ENCODE results near the gene USP25.

Gene USP25

GRCh38 chr21:15768045-15768601 is 38.3 kb downstream of the USP25 start:
- DNase-seq = no peak

- no peak for DNase-seq
Measured at GRCh38 chr21:15768853-15769252, 39.1 kb downstream of the USP25 start.

GRCh38 chr21:15771311-15771710 is 41.5 kb downstream of the USP25 start:
- DNase-seq = no peak

- DNase-seq = no peak
Measured at GRCh38 chr21:15772654-15773053, 42.9 kb downstream of the USP25 start.

GRCh38 chr21:15774590-15774989 is 44.8 kb downstream of the USP25 start:
- DNase-seq = no peak

GRCh38 chr21:15775291-15775690 is 45.5 kb downstream of the USP25 start:
- no peak for DNase-seq

- no peak for DNase-seq
Measured at GRCh38 chr21:15775981-15776380, 46.2 kb downstream of the USP25 start.

- no peak for DNase-seq
Measured at GRCh38 chr21:15776818-15777217, 47.0 kb downstream of the USP25 start.

GRCh38 chr21:15781986-15782385 is 52.2 kb downstream of the USP25 start:
- no peak for DNase-seq

GRCh38 chr21:15788847-15789523 is 59.2 kb downstream of the USP25 start:
- DNase-seq = no peak

GRCh38 chr21:15793109-15793508 is 63.3 kb downstream of the USP25 start:
- no peak for DNase-seq

GRCh38 chr21:15793550-15794235 is 63.9 kb downstream of the USP25 start:
- no peak for DNase-seq

- no peak for DNase-seq
Measured at GRCh38 chr21:15794277-15794912, 64.6 kb downstream of the USP25 start.

- DNase-seq = no peak
Measured at GRCh38 chr21:15795533-15795932, 65.8 kb downstream of the USP25 start.

GRCh38 chr21:15797577-15798363 is 68.0 kb downstream of the USP25 start:
- no peak for DNase-seq

- no peak for DNase-seq
Measured at GRCh38 chr21:15801352-15801863, 71.6 kb downstream of the USP25 start.

GRCh38 chr21:15804247-15805005 is 74.6 kb downstream of the USP25 start:
- DNase-seq = no peak

GRCh38 chr21:15809065-15809464 is 79.3 kb downstream of the USP25 start:
- no peak for DNase-seq

- DNase-seq = no peak
Measured at GRCh38 chr21:15809818-15810217, 80.0 kb downstream of the USP25 start.

- no peak for DNase-seq
Measured at GRCh38 chr21:15815285-15815684, 85.5 kb downstream of the USP25 start.

GRCh38 chr21:15820327-15820726 is 90.5 kb downstream of the USP25 start:
- DNase-seq = no peak

- no peak for DNase-seq
Measured at GRCh38 chr21:15820852-15821379, 91.1 kb downstream of the USP25 start.

Data from activated CD4-positive, alpha-beta T cell treated with anti-CD3 and anti-CD28 coated beads, Interleukin-2, amount 50 U/mL, for 48 hours (primary cell).